ENCODE measurements around the gene MED10.

Gene MED10

DNA sequence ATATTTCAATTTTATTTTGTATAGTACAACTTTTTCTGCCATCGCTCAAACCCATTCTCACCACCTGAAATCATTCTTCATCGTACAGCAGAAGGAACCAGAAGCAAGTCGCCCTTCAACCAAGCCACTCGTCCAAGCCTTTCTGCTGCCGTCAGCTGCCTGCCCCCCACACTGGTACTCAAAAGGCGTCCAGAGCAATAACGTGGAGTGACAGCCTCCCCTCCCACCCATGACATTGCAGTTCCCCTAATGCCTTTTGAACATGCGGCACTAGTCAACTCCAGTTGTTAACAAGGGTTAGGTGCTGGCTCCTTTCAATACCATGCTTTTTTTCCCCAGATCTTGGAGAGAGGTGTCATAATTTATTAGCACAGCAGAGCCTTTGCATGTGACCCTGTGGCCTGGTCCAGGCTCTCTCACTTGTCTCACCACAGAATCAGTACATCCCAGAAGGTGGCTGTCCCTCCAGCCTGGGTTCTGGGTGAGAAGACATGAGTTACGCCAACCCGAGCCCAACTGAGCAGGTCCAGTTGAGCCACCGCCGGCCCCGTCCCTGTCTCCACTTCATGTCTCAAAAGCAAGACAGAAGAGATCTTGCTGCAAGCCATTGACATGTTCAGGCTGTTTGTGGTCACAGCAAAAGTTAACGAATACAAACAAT is 20.4 kb upstream of the MED10 start:
- DNase-seq = no peak

DNA sequence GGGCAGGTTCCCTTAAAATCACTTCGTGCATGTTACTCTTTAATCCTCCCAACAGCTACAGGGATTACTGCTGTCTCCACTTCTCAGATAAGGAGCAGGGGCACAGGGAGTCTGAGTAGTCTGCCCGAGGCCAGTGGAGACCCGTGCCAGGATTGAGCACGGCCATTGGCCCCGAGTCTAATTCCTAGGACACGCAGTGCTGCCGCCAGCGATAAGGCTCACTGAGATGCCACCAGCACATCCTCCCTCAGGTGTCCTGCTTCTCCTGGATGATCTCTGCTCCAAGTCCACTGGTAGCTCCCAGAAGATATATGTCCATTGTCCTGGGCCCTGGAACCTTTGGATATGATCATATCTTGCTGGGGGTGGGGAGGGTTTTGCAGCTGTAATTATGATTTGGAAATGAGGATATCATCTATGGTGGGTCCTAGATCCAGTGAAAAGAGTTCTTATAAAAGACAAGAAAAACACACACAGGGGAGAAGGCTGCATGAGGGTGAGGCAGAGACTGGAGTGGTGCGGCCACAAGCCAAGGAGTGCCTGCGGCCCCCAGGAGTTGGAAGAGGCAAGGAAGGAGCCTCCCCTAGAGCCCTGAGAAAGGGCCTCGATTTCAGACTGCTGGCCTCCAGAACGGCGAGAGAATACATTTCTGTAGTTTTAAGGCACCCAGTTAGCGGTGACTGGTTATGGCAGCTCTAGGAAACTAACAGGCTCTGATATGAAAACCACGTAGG is 19.4 kb upstream of the MED10 start:
- DNase-seq = no peak

DNA sequence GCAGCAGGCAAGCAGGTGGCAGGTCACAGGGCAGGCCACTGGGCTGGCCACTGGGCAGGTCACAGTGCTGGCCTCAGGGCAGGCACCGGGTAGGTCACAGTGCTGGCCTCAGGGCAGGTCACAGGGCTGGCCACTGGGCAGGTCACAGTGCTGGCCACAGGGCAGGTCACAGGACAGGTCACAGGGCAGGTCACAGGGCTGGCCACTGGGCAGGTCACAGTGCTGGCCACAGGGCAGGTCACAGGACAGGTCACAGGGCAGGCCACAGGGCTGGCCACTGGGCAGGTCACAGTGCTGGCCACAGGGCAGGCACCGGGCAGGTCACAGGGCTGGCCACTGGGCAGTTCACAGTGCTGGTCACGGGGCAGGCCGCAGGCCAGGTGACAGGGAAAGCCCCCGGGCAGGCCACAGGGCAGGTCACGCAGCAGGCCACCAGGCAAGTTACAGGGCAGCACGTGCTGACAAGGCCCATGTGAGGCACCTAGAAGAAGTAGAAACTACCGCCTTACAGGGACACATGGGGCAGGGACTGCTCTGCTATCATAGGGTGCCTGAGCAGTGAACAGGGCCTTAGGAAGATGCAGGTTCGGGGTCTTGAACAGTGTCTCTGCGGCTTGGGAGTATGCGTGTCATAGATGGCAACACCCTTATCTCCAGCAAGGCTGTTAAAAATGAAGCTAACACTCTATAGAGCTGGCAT is 18.6 kb upstream of the MED10 start:
- DNase-seq = no peak

DNA sequence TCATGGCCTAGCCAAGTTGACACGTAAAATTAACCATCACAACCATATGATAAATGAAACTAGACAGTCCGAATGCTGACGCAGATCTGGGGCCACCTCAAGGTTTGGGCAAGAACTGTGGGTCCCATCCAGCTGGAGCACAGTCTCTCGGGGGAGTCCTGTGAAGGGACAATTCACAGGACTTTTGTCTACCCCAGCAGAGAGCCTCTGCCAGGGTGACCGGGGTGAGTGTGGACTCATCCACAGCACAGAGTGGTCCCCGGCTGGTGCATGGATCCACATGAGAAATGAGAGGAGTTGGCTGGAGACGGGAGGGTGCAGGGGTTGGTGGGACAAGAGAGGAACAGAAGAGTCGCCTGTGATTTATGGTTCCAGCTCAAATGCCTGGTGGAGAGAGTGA is 17.7 kb upstream of the MED10 start:
- DNase-seq = no peak

DNA sequence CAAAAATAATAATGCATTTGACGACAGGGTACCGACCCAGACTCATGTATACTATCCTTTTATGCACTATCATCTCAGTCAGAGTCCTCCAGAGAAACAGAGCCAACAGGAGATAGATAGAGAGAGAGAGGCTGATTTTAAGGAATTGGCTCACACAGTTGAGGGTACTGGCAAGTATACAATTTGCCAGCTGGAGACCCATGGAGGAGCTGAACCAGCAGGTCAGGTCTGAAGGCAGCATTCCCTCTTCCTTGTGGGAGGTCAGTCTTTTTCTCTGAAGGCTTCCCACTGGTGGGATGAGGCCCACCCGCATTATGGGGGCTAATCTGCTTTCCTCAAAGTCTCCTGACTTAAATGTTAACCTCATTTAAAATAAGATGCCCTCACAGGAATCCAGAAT is 17.3 kb upstream of the MED10 start:
- DNase-seq = no peak

DNA sequence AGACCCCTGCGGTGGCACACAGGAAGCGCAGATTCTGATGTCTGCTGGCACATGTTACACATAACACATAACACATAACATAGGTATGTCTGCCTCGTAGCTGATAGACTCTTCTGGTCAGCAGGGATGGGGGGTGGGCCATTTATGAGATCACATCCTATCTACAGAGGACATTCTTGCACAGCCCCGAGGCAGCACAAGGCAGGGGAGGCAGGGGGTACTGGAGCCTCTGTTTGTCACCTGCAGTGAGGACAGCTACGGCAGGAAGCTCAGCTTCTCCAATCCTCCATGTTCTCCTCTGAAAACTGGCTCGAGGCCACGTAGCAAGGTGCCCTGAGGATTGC is 16.7 kb upstream of the MED10 start:
- no peak for DNase-seq

DNA sequence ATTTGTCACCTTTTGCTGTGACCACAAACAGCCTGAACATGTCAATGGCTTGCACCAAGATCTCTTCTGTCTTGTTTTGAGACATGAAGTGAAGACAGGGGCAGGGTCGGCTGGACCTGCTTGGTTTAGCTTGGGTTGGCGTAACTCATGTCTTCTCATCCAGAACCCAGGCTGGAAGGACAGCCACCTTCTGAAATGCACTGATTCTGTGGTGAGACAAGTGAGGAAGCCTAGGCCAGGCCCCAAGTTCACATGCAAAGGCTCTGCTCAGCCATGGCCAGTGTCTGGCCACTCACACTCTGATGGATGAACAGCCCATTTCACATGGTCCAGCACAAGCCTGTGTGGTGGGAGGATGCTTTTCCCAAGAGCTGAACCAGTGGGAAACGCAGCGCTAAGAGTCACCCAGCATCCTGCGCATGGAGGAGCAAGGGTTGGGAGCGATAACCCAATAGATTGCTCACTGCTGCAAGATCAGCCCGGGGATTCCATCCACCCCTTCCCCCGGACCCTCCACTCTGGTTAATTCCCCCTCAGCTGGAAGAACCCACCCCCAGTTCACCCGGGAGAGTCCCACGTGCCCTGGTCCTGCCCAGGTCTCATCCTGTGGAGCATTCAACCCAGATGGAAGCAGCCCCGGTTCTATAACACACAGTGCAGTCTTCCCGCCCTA is 16.2 kb upstream of the MED10 start:
- no peak for DNase-seq

DNA sequence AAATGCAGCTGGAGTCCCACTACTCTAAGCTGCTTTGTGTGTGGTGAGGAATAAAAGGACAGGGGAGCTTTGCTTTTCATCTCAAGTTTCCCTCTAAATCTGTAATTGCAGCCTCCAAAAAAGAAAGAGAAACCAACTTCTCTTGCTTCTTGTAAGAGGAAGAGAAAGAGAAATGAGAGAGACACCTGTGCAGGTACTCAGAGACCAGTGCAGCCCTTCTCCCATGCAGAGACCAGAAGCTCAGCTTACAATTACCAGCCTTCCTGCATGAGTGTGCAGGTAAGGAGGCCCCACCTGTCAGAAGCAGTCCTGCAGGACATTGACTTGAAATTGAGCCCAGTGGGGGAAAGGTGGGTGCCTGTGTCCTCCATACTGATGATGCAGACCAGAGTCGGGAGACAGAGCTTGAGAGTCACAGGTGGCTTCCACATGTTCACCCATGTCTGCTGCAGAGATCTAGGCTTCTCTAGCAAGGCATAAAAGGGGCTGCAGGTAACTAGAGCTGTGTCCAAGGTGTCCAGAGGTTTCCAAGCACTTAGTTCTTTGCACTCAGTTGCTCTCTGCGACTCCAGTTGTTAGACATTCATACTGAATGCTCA is 15.3 kb upstream of the MED10 start:
- no peak for DNase-seq

DNA sequence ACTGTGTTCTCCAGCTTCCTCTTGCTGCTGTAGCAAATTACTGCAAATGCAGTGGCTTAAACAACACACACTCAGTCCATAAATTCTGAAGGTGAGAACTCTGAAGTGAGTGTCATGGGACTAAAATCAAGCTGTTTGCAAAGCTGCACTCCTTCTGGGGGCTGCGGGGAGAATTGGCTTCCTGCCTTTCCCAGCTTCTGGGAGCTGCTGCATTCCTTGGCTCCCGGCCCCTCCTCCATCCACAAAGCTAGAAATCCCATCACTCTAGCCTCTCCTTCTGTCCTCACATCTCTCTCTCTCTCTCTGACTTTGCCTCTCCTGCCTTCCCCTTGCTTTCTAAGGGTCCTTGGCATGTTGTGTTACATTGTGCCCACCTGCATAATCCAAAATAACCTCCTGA is 14.2 kb upstream of the MED10 start:
- no peak for DNase-seq

DNA sequence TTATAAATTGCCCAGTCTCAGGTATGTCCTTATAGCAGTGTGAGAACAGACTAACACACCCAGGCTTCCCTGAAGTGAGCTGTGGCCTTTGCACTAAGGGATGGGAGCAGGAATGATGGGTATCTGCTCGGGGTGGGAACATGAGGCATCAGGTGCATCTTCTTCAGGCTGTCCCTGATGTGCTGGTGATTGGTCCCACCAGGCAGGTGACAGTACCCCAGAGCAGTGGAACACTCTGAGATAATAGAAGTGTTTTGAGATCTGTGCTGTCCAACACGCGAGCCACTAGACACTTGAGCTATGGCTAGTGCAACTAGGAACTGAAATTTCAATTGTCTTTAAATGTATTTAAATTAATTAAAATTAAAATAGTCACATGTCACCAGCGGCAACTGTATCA is 12.8 kb upstream of the MED10 start:
- DNase-seq = no peak

DNA sequence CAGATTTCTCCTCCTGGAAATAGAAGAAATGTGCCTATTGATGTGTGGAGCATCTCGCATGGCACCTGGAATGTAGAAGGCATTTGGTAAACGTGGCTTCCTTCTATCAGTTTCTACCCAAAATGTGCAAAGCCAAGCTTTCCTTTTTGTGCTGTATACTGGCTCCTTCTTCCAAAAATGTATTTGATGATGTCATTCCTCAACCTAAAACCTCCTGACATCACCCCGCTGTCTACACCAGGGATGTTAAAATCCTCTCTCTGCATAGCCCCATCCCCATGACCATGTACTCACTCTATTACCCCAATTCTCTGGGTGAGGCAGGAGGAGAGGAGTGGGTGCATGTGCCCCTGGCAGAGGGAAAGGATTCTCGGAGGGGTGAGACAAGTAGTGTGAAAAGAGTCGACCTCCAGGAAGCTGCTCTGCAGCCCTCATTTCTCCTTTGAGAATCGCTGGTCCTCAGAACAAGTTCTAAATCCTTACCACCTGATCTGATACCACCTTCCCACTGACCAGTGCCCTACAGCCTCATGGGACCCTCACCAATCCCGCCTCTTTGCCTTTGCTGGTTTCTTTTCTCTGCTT is 11.7 kb upstream of the MED10 start:
- DNase-seq = no peak

DNA sequence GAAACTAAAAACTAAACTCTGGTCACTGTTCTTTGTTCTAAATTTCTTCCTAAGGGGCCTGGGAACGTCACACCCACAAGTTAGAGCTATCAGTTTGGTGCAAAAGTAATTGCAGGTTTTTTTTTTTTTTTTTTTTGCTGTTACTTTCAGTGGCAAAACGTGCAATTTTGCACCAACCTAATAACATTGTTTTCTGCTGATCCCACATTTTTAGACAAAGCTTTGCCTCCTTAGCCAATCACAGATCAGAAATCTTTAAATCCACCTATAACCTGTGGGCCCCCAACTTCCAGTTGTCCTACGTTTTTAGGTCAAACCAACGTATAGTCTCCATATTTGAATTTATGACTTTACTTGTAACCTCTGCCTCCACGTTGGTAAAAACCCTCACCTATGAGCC is 11.1 kb upstream of the MED10 start:
- DNase-seq = no peak

DNA sequence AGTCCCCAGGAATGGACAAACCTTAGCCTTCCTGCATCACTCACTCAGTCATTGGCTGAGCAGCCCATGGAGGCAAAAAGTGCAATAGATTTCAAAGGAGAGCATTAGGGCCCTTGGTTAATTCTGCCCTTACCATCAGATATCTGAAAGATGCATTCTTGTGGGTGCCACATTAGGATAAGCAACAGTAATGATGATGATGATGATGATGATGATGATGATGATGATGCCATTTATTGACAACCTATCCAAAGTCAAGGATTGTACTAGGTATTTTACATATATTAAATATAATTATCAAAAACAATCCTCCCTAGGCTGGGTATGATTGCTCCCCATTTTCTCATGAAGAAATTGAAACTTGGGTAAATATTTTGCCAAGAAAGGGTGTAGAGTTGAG is 9.6 kb upstream of the MED10 start:
- no peak for DNase-seq

DNA sequence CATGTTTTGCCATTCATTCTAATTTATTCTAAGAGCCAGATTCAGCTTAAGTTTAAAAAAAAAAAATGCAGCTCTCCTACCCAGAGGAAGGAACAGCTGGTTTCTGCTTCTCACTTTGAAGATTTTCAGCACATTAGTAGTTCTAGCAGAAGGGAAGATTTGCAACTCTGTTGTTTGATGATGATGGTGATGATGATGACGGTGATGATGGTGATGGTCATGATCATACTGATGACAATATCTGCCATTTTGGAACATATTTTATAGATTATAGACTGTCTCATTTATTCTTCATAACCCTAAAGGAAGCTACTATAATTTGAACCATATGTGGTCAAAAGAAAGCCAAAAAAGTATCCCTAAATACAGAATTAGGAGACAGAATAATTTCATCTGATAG is 7.9 kb upstream of the MED10 start:
- DNase-seq = no peak

DNA sequence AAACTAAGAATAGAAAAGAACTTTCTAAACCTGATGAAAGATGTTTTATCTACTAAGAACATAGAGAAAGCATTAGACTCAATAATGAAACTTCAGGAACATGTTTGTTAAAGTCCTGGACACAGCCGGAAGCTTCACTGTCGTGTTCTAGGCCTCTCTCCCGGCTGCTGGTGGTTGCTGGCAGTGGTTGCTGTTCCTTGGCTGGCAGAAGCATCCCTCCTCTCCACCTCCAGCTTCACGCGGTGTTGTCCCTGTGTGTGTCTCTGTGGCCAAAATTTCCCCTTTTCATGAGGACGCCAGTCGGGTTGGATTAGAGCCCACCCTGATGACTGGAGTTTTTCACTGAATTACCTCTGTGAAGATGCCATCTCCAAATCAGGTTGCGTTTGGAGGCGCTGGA is 6.5 kb upstream of the MED10 start:
- DNase-seq = no peak

DNA sequence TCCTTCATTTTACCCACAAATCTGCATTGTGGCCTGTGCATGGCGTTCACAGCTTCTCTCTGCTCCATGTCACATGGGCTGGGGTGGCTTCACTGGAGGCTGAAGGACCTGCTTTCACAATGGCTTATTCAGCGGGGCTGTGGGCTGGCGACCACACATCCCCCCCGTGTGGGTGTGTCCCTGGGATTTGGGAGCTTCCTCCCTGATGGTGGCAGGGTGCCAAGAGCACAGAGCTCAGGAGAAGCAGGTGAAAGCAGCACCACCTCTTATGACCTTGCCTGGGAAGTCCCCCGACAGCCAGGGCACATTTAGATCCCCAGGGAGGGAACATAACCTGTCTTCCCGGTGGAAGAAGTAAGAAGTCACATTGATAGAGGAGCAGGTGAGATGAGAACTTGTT is 5.0 kb upstream of the MED10 start:
- no peak for DNase-seq

DNA sequence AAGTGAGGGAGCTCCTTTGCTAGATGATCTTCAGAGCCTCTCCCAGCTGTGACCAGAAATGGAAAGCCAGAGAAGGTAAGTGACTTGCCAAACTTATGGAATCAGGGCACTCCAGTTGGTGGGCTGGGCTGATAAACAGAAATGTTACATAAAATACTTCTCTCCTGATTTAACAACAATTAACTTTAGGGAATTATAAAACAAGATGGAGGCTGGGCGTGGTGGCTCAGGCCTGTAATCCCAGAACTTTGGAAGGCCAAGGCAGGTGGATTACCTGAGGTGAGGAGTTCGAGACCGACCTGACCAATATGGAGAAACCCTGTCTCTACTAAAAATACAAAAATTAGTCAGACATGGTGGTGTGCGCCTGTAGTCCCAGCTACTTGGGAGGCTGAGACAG is 899 bp upstream of the MED10 start:
- DNase-seq = no peak

DNA sequence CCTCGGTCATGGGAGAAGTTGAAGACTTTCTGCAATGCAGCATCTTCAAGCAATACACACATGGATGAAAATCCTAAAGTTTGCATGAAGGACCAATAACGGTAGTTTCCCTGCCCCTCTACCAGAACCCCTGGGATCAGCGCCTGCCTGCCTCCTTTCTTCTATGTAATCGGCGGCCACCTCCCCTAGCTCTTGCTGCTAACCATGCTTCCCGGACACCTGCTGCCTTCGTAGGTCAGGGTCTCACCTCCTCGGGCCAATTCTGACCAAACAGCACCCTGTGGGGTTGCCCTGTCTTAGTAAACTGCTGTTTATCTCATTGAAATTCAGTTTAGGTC is 388 bp upstream of the MED10 start:
- DNase-seq = no peak

DNA sequence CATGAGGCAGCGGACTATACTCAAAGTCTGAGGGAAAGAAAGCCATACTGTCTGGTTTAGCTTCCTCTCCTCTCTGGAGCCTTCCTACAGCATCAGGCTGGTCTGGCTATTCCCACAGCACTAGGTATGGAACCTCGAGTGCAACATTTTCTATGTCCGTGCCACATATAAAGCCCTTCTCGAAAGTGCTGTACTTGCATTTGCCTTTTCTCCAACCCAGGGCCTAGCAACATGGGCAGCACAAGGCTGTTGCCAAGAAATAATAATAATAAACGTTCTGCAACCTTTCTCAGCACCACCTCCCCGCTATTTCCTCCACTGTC is 804 bp downstream of the MED10 start:
- DNase-seq = no peak

DNA sequence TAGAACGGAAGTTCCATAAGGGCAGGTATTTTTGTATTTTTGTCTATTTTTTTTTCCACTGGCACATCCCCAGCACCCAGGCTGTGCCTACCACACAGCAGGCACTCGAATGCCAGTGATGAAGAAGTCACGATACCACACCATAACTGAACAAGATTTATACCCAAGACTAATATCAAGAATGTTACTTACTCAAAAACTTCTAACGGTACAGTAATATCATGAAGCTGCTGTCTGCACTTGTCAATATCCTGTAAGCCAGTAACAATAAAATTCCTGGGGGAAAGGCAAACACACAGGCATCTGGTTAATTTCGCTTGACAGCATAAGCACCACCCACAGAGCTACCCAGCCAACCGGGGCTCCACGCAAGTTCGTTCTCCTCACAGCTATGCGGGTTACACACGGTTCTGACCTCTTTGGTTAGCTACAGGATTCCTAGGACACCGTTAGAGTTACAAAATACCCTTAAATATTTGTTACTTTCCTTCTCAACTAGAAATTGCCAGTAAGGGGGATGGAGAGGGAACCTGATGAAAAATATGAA is 1.3 kb downstream of the MED10 start:
- DNase-seq = no peak

DNA sequence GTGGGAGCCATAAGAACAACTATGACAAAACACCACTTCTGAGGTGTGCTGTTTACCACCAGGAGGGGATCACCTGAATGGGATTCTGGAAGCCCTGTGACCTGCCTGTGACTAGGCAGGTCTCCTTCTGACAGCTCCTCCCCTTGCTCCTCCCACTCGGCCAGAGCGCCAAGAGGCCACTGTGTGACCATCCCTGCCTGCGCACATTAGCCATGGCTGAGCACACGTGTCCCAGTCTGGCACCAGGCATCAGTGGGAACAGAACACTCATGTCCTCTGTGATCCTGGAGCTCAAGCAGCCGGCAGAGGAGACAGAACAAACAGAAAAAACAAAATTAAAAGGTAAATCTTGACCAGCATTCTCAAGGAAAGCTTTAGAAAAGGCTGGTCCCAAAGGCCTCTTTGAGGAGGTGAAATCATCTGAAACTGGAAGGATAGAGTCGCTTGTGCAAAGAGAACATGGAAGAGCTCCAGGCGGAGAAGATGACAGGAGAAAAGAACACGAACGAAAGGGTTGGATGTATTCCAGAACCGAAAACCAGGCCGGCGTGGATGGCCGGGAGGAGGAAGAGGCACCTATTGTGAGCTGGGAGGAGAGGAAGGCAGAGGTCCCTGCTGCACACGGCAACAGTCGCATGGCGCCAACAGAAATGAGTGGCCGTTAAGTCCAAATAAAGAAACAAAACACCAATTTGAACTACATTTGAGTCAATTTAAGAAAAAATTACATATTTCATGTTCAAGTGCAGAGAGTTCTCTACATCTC is 5.1 kb downstream of the MED10 start:
- no peak for DNase-seq

Data from activated gamma-delta T cell (primary cell).